AG04449 (cell line): ENCODE results near the gene MRPS15.

Source experiments
- CTCF ChIA-PET: fragments of 350-600 bp; formaldehyde crosslinking; extraction: SDS; loops from one replicate; lab custom pipeline; 2021; ENCODE audit warnings: antibody characterized with exemption; lab: Yijun Ruan, JAX
- POLR2A ChIA-PET: fragments of 400-600, 350-600 bp; formaldehyde crosslinking; extraction: SDS; loops from one replicate; lab custom pipeline; 2020; ENCODE audit warnings: antibody characterized with exemption, inconsistent platforms; lab: Yijun Ruan, JAX
- DNase-seq: peaks from one replicate; pipeline ENCODE4 v3.0.0-alpha.2; 2010; ENCODE audit warnings: low read depth, low spot score
- H3K4me3 ChIP-seq: 2 replicates; pipeline ENCODE4 v1.5.1; 2011; ENCODE audit warnings: low read depth, mild to moderate bottlenecking, control low read depth, low read length
- TF ChIP-seq, protein P1 (sequence below): IDR thresholded peaks from one replicate; pipeline ENCODE4 v1.5.1; 2011; ENCODE audit warnings: mild to moderate bottlenecking, moderate library complexity, low read length, control low read depth, inconsistent platforms; ENCODE audit not compliant: insufficient read depth; ENCODE audit errors: missing control alignments

MRPS15 gene

DNA sequence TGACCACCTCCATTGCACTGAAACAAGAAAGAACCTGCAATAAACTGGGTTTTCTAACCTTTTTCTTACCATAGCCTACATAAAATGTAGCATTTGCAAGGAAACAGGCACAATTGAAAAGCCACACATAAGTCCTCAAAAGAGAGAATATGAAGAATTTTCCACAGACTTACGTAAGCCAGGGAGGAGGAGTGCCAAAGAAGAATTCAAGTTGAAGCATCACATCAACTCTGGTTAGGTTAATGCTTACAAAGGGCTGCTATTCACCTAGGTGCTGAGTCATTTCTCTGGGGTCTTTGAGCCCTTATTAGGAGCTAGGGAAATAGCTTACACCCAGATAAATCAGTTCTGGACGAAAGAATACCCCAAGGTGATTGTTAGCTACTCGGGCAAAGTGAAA, 23.5 kb downstream of the MRPS15 start:
- TF ChIP-seq, protein P1, sequence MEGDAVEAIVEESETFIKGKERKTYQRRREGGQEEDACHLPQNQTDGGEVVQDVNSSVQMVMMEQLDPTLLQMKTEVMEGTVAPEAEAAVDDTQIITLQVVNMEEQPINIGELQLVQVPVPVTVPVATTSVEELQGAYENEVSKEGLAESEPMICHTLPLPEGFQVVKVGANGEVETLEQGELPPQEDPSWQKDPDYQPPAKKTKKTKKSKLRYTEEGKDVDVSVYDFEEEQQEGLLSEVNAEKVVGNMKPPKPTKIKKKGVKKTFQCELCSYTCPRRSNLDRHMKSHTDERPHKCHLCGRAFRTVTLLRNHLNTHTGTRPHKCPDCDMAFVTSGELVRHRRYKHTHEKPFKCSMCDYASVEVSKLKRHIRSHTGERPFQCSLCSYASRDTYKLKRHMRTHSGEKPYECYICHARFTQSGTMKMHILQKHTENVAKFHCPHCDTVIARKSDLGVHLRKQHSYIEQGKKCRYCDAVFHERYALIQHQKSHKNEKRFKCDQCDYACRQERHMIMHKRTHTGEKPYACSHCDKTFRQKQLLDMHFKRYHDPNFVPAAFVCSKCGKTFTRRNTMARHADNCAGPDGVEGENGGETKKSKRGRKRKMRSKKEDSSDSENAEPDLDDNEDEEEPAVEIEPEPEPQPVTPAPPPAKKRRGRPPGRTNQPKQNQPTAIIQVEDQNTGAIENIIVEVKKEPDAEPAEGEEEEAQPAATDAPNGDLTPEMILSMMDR = no peak
- no peak for DNase-seq
- ChIA-PET POLR2A (no interaction called here), CTCF (interaction anchor here (2.3 kb wide), 1 partner anchor 10 kb away, joined by 6 read pairs; the partner anchor contains the start of gene OSCP1)
- H3K4me3 ChIP-seq = no peak overlapping the region

DNA sequence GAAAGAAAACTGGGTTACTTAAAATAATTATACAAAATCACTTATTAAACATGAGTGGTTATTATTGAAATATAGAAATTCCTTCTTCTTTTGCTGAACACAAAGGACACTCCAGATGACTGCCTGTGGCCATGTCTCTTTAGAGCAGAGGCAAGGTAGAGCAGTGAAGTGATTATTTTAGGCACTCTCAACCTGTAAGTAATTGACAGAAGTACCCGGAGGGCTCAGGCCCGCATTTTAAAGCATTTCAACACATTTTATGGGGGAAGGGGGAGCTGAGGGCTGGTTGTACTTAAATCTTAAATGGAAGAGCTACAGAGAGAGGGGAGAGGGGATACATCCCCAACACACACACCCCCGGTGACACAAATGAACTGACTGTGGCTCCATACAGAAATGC, 24.1 kb downstream of the MRPS15 start:
- no peak for DNase-seq
- ChIA-PET CTCF (interaction anchor here (2.3 kb wide), 1 partner anchor 10 kb away, joined by 6 read pairs; the partner anchor contains the start of gene OSCP1), POLR2A (no interaction called here)
- H3K4me3 ChIP-seq = no peak overlapping the region
- TF ChIP-seq, protein P1 = no peak

DNA sequence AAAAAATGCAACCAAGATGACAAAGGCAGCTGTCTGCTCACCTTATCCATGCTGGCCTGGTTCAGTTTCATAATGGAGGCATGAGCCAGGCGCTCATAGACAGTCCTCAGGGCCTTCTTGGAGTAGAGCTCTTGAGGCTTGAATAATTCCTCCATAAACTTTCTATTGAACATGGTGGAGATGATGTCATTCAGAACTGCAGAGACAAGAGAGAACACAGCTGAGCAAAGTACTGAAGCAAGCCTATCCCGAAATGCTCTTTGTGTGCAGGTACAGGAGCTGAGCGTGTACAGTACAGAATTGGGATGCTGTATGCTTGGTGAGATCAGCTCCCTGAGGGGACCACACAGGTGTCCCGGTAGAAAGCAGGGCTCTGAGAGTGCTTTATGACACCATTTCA, 25.5 kb downstream of the MRPS15 start:
- POLR2A ChIA-PET = no interaction called here
- CTCF ChIA-PET = interaction anchor here (1.3 kb wide), 2 partner anchors 10 to 17 kb away, joined by 4 read pairs; no protein-coding TSS in a partner anchor
- TF ChIP-seq, protein P1 = no peak
- DNase-seq = no peak
- no peak overlapping the region for H3K4me3 ChIP-seq

DNA sequence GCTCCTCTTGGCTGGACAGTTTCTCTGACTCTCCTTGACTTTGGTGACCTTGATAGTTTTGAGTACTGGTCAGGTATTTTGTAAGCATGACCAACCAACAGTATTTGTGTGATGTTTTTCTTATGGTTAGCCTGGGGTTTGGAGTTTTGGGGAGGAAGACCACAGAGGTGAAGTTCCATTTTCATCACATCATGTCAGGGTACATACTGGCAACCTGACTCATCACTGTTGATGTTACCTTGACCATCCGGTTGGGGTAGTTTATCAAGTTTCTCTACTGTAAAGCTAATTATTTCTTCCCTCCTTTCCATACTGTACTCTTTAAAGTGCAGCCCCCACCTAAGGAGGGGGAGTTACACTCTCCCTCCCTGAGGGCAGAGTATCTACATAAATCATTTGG, 27.4 kb downstream of the MRPS15 start:
- ChIA-PET POLR2A (no interaction called here), CTCF (interaction anchor here (1.0 to 1.4 kb wide), 2 partner anchors 12 to 48 kb away, joined by 3 read pairs; no protein-coding TSS in a partner anchor)
- no peak overlapping the region for H3K4me3 ChIP-seq
- DNase-seq = no peak
- TF ChIP-seq, protein P1 = no peak

DNA sequence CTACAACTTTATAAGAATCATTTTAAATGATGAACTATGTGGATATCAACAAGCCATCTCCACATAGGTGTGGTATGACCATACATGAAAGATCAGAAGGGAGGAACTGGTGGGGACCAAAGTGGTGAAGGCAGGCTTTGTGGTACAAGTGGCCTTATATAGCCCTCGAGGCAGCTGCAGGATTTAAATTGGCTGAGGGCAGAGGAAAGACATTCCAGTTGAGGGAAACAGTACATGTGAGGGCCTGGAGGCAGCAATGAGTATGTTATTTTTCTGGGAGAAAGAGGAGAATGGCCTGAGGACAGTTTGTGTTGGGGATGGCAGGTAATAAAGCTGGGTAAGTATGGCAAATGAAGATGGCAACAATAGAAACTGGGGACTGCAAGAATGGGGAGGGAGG, 31.1 kb downstream of the MRPS15 start:
- POLR2A ChIA-PET = no interaction called here
- TF ChIP-seq, protein P1 = no peak
- CTCF ChIA-PET = interaction anchor here (1.1 to 1.5 kb wide), 2 partner anchors 11 to 90 kb away, joined by 3 to 5 read pairs; no protein-coding TSS in a partner anchor

DNA sequence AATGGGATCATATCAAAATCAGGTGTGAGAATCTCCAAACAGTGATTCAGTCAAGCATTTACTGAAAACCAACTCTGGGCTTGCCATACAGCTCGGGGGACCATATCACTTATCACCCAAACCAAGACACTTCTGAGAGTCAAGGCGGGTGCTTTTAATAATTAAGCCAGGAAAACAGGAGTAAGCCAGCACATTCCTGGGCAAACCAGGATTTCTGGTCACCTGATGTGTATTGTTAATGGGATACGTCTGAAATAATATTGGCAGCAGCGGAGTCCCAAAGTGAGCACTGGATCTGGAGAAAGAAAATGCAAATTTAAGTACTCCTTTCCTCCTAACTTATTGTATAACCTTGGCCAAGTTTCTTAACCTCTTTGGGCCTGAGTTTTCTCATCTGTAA, 31.6 kb downstream of the MRPS15 start:
- ChIA-PET CTCF (interaction anchor here (1.5 kb wide), 1 partner anchor 11 kb away, joined by 5 read pairs; no protein-coding TSS in a partner anchor), POLR2A (no interaction called here)
- TF ChIP-seq, protein P1 = no peak
- no peak for DNase-seq
- H3K4me3 ChIP-seq = no peak overlapping the region

More for the DNA sequence above, 31.1 kb downstream of the MRPS15 start:
- no peak for DNase-seq
- H3K4me3 ChIP-seq = no peak overlapping the region
